ENCODE measurements around the gene SCYGR7.

- TF ChIP-seq, protein P1, sequence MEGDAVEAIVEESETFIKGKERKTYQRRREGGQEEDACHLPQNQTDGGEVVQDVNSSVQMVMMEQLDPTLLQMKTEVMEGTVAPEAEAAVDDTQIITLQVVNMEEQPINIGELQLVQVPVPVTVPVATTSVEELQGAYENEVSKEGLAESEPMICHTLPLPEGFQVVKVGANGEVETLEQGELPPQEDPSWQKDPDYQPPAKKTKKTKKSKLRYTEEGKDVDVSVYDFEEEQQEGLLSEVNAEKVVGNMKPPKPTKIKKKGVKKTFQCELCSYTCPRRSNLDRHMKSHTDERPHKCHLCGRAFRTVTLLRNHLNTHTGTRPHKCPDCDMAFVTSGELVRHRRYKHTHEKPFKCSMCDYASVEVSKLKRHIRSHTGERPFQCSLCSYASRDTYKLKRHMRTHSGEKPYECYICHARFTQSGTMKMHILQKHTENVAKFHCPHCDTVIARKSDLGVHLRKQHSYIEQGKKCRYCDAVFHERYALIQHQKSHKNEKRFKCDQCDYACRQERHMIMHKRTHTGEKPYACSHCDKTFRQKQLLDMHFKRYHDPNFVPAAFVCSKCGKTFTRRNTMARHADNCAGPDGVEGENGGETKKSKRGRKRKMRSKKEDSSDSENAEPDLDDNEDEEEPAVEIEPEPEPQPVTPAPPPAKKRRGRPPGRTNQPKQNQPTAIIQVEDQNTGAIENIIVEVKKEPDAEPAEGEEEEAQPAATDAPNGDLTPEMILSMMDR (IDR thresholded peaks at IDR 0.05; ENCODE audit: low read depth, low read length, missing input control), result no peak
- TF ChIP-seq YY1 (IDR thresholded peaks at IDR 0.05), result no peak
- TF ChIP-seq, protein P2, sequence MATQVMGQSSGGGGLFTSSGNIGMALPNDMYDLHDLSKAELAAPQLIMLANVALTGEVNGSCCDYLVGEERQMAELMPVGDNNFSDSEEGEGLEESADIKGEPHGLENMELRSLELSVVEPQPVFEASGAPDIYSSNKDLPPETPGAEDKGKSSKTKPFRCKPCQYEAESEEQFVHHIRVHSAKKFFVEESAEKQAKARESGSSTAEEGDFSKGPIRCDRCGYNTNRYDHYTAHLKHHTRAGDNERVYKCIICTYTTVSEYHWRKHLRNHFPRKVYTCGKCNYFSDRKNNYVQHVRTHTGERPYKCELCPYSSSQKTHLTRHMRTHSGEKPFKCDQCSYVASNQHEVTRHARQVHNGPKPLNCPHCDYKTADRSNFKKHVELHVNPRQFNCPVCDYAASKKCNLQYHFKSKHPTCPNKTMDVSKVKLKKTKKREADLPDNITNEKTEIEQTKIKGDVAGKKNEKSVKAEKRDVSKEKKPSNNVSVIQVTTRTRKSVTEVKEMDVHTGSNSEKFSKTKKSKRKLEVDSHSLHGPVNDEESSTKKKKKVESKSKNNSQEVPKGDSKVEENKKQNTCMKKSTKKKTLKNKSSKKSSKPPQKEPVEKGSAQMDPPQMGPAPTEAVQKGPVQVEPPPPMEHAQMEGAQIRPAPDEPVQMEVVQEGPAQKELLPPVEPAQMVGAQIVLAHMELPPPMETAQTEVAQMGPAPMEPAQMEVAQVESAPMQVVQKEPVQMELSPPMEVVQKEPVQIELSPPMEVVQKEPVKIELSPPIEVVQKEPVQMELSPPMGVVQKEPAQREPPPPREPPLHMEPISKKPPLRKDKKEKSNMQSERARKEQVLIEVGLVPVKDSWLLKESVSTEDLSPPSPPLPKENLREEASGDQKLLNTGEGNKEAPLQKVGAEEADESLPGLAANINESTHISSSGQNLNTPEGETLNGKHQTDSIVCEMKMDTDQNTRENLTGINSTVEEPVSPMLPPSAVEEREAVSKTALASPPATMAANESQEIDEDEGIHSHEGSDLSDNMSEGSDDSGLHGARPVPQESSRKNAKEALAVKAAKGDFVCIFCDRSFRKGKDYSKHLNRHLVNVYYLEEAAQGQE (IDR thresholded peaks at IDR 0.05), result no peak
- no peak for TF ChIP-seq TAF1 (conservative IDR thresholded peaks at IDR 0.05)
- TF ChIP-seq ATF3 (IDR thresholded peaks at IDR 0.05), result no peak
- TF ChIP-seq RAD21 (IDR thresholded peaks at IDR 0.05), result no peak
- TF ChIP-seq, protein P3, sequence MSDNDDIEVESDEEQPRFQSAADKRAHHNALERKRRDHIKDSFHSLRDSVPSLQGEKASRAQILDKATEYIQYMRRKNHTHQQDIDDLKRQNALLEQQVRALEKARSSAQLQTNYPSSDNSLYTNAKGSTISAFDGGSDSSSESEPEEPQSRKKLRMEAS (IDR thresholded peaks at IDR 0.05), result no peak
- TF ChIP-seq ZBTB33 (IDR thresholded peaks at IDR 0.05), result no peak
- TF ChIP-seq GABPA (IDR thresholded peaks at IDR 0.05 in 1 of 2, conservative IDR thresholded peaks at IDR 0.05 in 1 of 2), result no peak
- TF ChIP-seq SP1 (IDR thresholded peaks at IDR 0.05), result no peak
- TF ChIP-seq JUND (IDR thresholded peaks at IDR 0.05), result no peak
Observed at GRCh38 chr2:227687189-227687588, 40.9 kb upstream of the SCYGR7 start.
